Measurements from ENCODE around the gene CCN6. TPM values are rescaled to one million over a fixed set of nuclear protein-coding genes. Genes with fewer than 3 reads are reported as not detected.
A peak's percentile ranks its signal among the peaks of the same experiment; 100 is the strongest.

Gene CCN6
- total RNA-seq, 4 donors from 2014 or later: 0.56 TPM; not detected in 3

DNA sequence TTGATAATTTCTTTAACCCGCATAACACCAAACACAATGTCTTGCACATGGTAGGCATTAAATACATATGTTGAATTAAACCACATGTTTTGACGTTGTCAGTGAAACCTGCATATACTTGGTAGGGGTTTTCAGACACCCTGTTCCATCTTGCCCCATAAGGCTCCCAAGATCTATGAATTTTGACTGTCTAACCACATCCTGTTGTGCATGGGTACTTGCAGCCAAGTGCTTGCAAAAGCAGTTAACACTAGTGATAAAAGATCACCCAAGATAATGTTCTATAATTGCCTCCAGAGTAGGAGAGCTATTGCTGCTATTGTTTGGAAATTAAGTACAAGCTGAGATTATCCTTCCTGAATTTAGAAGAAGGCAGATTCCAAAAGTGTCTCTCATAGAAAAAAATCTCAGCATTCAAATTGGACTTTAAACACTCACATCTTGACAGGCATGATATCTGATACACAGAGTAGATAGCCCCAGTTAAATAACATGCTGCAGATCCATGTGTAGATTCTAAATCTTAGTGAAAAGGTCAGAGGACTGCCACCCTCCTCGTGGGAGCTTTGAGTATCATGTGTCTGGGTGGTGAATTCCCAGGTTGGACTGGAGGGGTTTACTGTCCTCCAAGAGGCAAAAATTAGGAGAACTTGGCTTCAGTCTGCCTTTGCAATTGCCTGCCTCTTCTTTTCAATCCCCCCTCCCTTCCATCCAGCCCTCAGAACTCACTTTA is 25.8 kb upstream of the CCN6 start:
- no peak for TF ChIP-seq CTCF (IDR thresholded peaks at IDR 0.05)
- ATAC-seq (ENCODE audit: low FRiP score): no peak
- no peak for DNase-seq (ENCODE audit: low spot score)

GRCh38 chr6:112029045-112029822 is 24.7 kb upstream of the CCN6 start:
- DNase-seq (ENCODE audit: low spot score) (peak; percentile 71), ATAC-seq (ENCODE audit: low FRiP score) (no peak)
- peak in 1 of 3 donors; percentile 9 for TF ChIP-seq CTCF (IDR thresholded peaks at IDR 0.05)

DNA sequence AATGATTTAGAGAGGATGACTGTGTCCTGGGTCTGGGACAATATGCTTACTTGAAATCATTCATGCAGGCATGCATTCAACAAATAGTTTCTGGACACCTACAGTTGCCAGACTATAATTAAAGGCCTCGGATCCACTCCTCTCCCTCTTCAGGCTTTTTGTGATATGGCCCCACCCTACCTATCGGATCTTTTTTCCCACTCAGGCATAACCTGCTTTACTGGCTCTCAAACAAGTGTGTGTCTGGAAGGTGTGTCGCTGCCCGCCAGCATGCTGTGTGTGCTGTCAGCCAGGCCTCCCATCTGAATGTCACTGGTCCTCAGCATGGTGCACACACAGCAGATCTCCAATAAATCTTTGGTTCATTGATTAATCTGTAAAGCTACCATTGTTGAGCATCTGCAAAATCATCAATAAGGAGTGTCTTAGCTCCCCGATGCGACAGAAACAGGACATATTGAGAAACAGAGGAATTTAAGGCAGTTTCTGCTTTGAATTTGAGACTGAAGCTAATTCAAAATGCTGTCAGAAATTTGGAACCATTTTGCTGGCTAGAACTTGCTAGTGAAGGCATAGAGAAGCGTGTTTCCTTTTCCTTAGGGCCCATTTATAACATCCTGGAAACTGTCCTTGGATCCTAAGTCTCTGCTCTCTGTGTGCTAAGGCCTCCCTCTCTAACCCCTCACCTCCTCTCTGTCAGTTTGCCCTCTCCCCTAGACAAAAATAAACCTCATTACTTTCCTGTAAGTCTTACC is 23.5 kb upstream of the CCN6 start:
- no peak for ATAC-seq (ENCODE audit: low FRiP score)
- DNase-seq (ENCODE audit: low spot score): no peak
- no peak for TF ChIP-seq CTCF (IDR thresholded peaks at IDR 0.05)

- DNase-seq (ENCODE audit: low spot score): no peak
- no peak for ATAC-seq (ENCODE audit: low FRiP score)
- no peak for TF ChIP-seq CTCF (IDR thresholded peaks at IDR 0.05)
Measured at GRCh38 chr6:112030961-112031660, 22.8 kb upstream of the CCN6 start.

- DNase-seq (ENCODE audit: low spot score) (no peak), ATAC-seq (ENCODE audit: low FRiP score) (no peak)
- no peak for TF ChIP-seq CTCF (IDR thresholded peaks at IDR 0.05)
Measured at GRCh38 chr6:112031960-112032359, 21.9 kb upstream of the CCN6 start.

DNA sequence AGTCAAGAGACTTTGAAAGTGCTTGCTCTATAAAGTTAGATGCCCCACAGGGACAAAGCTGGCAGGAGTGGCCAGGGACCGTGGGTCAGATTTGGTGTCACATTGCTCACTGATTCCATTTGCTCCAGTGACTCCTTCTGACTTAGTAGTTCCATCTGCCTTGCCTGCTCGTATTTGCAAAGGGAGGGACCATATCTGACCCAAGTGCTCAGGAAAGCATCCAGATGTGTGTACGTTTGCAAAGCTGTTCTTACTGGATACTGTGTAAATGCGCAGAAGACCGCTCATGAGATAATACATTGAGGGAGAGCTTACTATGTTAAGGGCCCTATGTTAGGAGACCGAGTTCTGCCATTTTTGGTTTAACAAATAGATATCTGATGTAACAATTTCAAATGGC is 21.2 kb upstream of the CCN6 start:
- TF ChIP-seq CTCF (IDR thresholded peaks at IDR 0.05): no peak
- DNase-seq (ENCODE audit: low spot score) (no peak), ATAC-seq (ENCODE audit: low FRiP score) (no peak)

Measured in omental fat pad (tissue), 4 donors.